Activated effector memory CD4-positive, alpha-beta T cell treated with anti-CD3 and anti-CD28 coated beads, Interleukin-2, amount 50 U/mL, for 16 hours (primary cell): Measurements from ENCODE around the gene SLC26A2.
"Not testable (repeated sequence)": the region's sequence is repeated elsewhere in the genome, so short reads cannot be mapped to it uniquely, and the experiment has no call there.

Experiments used
- DNase-seq: peaks from one replicate; pipeline ENCODE4 v3.0.0-alpha.2; 2020

SLC26A2 gene

DNA sequence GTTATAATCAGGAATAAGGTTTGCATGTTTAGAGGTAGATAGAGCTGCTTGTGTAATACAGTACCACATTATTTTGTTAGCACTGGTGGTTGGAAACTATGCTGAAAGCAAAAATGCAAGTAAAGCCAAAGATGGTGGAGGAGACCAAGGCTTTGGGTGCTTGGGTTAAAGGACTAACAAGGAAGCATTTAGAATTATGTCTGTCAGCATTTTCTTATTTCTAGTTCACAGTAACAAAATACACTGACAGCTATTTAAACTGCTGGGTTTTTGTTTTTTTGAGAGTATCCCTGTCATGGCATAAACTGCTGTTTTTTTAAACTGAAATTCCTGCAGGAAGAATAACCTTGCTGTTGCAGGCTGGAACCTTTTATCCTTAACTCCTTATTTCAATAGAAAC is 46.5 kb downstream of the SLC26A2 start:
- DNase-seq: no peak

DNA sequence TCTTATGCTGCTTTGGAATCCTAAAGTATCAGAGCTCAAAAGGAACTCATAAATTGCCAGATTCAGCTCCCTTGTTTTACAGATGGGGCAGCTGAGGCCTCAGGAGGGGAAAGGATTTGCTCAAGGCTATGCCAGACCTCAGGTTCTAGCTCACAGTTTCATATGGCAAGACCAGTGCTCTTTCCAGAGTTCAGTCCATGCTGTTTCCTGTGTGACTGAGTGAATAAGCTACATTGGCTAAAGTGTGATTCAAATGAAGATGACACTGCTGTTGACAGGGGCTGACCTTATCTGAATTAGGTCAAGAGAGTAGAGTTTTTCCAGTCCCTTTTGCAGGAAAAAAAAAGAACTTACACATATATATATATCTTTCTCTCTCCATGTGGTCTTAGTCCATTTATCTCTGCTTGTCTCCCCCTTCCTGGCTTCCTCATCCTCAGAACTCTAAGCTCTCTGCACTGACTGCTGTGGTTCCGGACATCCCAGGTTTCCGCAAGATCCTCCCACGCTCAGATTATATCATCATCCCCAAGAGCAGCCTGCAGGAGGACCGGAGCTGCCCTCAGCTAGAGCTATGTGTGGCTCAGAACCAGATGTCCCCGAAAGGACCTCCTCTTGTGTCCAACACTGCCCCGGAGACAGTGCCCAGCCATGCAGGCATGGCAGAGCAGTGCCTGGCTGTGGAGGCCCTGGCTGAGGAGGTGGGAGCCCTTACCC is 49.3 kb downstream of the SLC26A2 start:
- DNase-seq: no peak

GRCh38 chr5:150013931-150014330 is 53.4 kb downstream of the SLC26A2 start:
- no peak for DNase-seq

DNA sequence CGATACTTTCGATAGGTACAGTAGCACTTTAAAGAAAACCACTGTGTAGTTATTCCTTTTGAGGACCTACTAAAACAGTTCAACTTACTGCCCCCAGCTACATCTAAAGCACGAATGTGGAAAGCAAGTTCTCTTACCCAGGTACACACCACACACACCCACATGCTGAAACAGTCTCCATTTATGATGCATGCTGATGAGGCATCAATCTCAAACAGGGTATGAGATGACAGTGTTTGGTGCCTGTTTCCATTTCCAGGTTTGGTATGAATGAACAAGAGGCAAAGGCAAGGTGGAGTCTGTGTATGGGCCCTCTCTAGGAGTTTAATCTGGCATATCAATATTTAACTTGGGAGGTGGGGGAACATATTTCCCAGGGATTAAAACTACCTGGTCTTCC is 53.9 kb downstream of the SLC26A2 start:
- no peak for DNase-seq

GRCh38 chr5:150015415-150015814 is 54.9 kb downstream of the SLC26A2 start:
- DNase-seq: no peak

GRCh38 chr5:150016537-150016936 is 56.0 kb downstream of the SLC26A2 start:
- no peak for DNase-seq

- DNase-seq: no peak
Observed at GRCh38 chr5:150017226-150018005, 56.9 kb downstream of the SLC26A2 start.

GRCh38 chr5:150020249-150020648 is 59.7 kb downstream of the SLC26A2 start:
- no peak for DNase-seq

GRCh38 chr5:150021491-150022157 is 61.1 kb downstream of the SLC26A2 start:
- DNase-seq: no peak

DNA sequence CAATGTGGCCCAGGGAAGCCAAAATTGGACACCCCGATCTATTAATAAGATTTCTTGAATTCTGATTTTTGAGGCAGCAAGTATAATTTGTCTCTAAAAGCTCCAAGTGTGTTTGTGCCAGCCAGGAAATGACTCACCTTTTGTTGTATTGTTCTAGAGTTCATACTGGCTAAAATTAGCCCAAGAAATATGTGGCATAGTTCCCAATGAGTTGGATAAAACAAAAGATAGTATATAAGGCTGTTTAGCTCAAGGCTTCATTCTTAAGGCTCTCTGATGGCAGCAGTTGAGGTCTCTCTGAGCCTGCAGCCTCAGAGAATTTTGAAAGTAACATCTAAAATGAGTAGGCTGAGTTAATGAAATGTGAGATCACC is 61.6 kb downstream of the SLC26A2 start:
- DNase-seq: no peak

DNA sequence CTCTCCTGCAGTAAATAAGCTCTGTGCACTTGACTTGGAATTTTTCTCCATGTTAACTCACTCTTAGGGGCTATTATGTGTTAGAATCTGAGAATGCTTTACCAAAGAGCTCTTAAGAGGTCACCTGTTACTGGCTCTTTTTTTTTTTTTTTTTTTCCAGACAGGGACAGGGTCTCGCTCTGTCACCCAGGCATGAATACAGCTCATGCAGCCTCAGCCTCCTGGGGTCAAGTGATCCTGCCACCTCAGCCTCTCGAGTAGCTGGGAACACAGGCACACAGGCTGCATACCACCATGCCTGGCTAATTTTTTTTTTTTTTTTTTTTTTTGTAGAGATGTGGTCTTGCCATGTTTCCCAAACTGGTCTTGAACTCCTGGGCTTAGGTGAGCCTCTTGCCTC is 62.1 kb downstream of the SLC26A2 start:
- DNase-seq: no peak

DNA sequence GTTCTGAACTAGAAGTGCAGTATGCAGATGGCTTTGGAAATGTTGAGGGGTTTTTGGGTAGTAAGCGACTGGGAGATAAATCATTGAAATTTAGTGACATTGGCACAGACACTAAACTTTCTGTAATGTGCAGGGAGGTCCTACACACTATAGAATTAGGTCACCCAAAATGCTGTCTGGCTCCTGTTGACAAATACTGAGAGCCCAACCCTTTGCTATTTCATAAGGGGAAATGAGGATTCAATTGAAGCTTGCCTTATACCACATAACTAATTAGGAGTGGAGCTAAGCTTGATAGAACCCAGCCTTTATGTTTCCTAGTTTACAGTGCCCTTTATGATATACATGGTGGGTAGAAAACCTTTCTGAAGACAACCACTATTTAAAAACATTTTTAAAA is 62.6 kb downstream of the SLC26A2 start:
- no peak for DNase-seq

- DNase-seq: no peak
Observed at GRCh38 chr5:150024346-150024984, 63.9 kb downstream of the SLC26A2 start.

GRCh38 chr5:150026682-150027172 is 66.2 kb downstream of the SLC26A2 start:
- DNase-seq: no peak

GRCh38 chr5:150028047-150028446 is 67.5 kb downstream of the SLC26A2 start:
- not testable (repeated sequence) for DNase-seq

DNA sequence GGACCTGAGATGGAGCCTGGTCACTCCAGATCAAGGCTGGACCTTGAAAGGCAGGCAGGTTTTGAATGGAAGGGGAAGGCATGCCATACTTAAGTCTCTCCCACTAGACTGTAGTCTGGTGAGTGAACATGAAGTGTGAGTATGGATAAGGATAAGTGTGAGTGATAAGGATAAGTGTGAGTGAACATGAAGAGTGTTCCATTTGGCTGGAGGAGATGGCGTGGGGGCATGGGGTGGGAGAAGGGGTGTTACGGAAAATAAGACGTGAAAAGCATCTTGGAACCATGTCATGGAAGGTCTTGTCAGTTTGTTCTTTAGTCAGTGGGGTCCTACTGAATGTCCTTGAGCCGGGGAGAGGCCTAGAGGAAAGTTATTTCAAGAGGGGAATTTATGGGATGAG is 72.8 kb downstream of the SLC26A2 start:
- DNase-seq: no peak

DNA sequence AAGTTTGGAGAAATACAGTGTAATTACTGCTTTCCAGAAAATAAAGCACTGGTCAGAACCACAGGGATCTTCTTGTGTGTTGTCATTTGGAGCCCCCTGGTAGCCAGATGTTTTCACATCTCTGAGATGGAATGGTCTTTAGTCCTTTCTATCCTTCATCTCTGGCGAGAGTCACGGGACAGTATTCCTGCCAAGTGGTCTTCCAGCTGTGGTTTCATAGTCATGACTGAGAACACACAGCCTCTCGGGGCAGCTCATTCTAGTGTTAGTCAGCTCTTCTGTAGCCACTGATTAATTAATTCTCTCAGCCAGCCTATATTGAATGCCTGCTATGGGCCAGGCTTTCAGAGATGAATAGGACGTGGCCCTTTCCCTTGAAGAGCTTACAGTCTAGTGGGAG is 74.1 kb downstream of the SLC26A2 start:
- no peak for DNase-seq

DNA sequence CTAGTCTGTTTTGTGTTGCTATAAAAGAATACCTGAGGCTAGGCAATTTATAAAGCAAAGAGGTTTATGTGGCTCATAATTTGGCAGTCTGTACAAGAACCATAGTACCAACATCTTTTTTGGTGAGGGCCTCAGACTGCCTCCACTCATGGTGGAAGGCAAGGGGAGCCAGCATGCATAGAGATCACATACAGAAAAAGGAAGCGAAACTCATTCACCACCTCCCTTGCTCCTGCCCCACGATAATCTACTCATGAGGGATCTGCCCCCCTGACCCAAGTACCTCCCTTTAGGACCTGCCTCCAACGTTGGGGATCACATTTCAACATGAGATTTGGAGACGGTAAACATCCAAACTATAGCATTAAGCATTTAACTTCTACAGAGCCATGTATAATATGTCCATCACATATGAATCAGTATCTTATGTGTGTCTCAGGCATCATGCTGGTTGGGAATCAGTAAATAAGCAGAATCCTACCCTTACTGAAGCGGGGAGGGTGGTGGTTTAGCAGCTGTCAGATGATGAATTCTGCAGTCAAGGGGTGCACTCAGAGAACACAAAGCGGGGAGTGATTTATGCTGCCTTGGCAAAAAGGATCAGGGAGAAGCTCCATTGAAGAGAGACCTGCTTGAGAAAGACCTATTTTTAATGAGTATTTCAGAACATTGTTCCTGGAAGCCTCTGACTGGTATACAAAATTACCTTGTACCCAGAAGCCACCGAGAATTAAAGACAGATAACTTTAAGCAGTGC is 74.8 kb downstream of the SLC26A2 start:
- no peak for DNase-seq

GRCh38 chr5:150036513-150036912 is 76.0 kb downstream of the SLC26A2 start:
- DNase-seq: no peak
